GM21515 (cell line): ENCODE data around the gene BCR.
"Not testable (repeated sequence)": the region's sequence is repeated elsewhere in the genome, so short reads cannot be mapped to it uniquely, and the experiment has no call there.

Experiments used
- ATAC-seq: cut with Tn5 transposase; IDR thresholded peaks from one replicate; pipeline ENCODE4 v1.9.1; 2021; ENCODE audit not compliant: unreplicated experiment

Gene BCR

DNA sequence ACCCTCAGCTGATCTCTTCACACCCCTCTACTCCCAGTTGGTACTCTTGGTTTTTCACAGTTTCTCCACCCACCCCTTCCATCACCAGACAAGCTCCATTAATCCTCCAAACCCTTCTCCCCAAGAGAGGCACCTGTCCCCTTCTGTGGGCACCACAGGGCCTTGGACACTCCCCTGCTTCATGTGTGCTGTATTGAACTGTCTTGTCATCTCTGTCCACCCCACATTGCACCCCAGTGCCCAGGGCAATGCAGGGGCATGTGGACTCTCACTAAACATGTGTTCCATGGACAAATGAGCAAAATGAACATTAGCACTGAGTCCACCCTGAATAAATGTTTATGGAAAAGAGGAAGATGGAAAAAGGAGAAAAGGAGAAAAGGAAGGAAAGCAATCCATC, 181.4 kb downstream of the BCR start:
- no peak for ATAC-seq

DNA sequence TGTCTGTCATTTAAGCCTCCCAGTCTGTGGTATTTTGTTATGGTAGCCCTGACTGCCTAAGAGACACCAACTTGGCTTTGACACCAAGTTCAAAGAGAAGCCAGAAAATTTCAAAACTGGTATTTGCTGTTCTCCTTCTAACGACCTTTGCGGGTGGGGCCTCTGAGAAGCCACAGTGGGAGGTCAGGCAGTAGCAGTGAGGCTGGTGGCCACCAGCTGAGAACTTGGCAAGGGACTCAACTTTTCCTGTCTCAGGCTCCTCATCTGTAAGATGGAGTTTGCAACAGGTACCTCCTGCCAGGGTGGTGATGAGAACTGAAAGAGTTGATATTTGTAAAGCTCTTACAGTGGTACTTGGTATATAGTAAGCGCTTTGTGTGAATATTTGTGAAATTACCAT, 183.4 kb downstream of the BCR start:
- no peak for ATAC-seq

GRCh38 chr22:23364389-23364788, 184.1 kb downstream of the BCR start:
- no peak for ATAC-seq

DNA sequence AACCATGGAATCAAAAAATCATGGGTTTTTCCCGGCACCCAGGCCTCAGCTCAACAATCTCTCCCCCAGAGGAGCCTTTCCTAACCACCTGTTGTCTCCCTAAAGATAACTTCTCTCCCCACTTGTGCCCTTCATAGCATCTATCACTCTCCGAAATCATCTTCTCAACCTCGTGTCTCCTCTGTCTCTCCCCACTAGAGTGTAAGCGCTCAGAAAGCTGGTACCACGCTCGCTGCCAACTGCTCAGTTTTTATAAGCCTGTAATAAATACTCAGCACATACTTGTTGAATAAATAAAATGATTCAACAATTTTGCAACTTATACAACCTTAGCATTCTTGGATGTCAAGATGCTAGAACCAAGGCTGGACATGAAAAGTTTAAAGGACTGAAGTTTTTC, 185.2 kb downstream of the BCR start:
- ATAC-seq = no peak

GRCh38 chr22:23365961-23366360, 185.7 kb downstream of the BCR start:
- ATAC-seq = no peak

DNA sequence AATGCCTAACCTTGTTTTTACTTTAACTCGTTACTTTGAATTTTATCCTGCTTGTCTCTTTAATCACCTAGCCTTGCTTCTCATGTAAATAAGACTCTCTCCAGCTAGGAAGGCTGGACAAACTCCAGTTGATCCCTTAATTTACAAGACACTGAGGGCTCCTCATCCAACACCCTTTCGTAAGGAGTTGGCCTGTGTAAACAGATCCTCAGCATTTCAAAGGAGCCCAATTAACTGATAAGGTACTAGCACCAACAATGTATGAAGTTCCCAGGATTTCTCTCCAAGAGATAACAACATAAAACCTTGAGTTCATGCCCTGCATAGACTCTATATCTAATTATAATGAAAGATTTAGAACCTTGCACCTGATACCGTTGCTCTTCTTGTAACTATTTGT, 186.9 kb downstream of the BCR start:
- ATAC-seq = not testable (repeated sequence)
